ENCODE results near the gene DOK5. TPM values are rescaled to one million over a fixed set of nuclear protein-coding genes. Genes with fewer than 3 reads are reported as not detected.

Gene DOK5
- total and polyA plus RNA-seq, 2 of the 8 experiments (the other 6 are each of a cell fraction or from before 2014, with no cell fraction given), result 8.9 to 15.0 TPM

DNA sequence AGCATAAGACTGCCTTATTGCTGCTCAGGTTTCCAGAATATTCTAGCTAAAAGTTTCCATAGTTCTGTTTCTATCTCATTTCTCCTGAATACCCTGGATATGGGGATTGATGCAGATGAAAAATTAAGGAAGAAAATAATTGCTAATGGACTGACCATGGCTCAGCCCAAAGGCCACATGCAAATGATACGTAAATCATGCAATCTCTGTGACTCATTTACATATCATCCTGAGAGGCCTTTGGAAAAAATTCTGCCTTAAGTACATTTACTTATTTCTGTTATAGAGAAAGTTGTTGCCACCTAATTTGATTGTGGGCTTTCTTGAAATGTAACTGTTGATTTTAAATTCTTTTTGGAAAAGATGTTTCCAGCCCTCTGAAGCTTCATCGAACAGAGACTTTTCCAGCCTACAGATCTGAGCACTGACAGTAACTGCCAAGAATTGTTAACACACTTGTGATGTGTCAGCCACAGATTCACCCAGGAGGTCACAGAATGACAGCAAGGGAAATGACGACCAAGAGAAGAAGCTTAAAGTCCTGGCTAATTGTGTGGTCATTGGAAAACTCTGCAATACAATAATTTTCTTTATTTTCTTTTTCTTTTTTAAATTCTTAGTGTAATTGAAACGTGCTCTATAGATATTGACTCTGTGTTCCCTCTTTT, 174.8 kb downstream of the DOK5 start (continued):
- TF ChIP-seq TBP (IDR thresholded peaks at IDR 0.05; ENCODE audit: low read depth, low read length) (no peak), EGR1 (IDR thresholded peaks at IDR 0.05; ENCODE audit: borderline replicate concordance, low read depth, low read length) (no peak), EP300 (IDR thresholded peaks at IDR 0.05; ENCODE audit: borderline replicate concordance in 1 of 2, low read depth in 2 of 2, low read length in 2 of 2) (no peak), ASH2L (IDR thresholded peaks at IDR 0.05; ENCODE audit: low read length) (no peak), SP4 (IDR thresholded peaks at IDR 0.05; ENCODE audit: low read length) (no peak), RNF2 (IDR thresholded peaks at IDR 0.05; ENCODE audit: borderline replicate concordance, low read depth, low read length, missing control alignments, poor library complexity, severe bottlenecking) (no peak), SRF (IDR thresholded peaks at IDR 0.05; ENCODE audit: low read depth, low read length) (no peak)
- TF ChIP-seq, protein P1, sequence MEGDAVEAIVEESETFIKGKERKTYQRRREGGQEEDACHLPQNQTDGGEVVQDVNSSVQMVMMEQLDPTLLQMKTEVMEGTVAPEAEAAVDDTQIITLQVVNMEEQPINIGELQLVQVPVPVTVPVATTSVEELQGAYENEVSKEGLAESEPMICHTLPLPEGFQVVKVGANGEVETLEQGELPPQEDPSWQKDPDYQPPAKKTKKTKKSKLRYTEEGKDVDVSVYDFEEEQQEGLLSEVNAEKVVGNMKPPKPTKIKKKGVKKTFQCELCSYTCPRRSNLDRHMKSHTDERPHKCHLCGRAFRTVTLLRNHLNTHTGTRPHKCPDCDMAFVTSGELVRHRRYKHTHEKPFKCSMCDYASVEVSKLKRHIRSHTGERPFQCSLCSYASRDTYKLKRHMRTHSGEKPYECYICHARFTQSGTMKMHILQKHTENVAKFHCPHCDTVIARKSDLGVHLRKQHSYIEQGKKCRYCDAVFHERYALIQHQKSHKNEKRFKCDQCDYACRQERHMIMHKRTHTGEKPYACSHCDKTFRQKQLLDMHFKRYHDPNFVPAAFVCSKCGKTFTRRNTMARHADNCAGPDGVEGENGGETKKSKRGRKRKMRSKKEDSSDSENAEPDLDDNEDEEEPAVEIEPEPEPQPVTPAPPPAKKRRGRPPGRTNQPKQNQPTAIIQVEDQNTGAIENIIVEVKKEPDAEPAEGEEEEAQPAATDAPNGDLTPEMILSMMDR (IDR thresholded peaks at IDR 0.05; ENCODE audit: control extremely low read depth in 1 of 3, insufficient read depth in 1 of 3, low read depth in 1 of 3, low read length in 3 of 3), result no peak
